Bronchial epithelial cell (primary cell): ENCODE measurements around the gene SRSF7. TPM values are rescaled to one million over a fixed set of nuclear protein-coding genes. Genes with fewer than 3 reads are reported as not detected.

Experiments
- DNase-seq: peaks from one replicate; pipeline ENCODE4 v3.0.0-alpha.2; 2010; ENCODE audit warnings: low read depth
- FAIRE-seq: peaks from 2 replicates; lab custom pipeline; 2011; peaks lifted over from hg19 to GRCh38; lab: Jason Lieb, UNC
- H3K27me3 ChIP-seq: 2 replicates; pipeline ENCODE4 v1.5.1; 2011; ENCODE audit warnings: low read length; ENCODE audit not compliant: control insufficient read depth, insufficient read depth
- H3K36me3 ChIP-seq: 2 replicates; pipeline ENCODE4 v1.5.1; 2011; ENCODE audit warnings: low read length; ENCODE audit not compliant: control insufficient read depth, insufficient read depth
- H3K4me3 ChIP-seq: 2 replicates; pipeline ENCODE4 v1.5.1; 2011; ENCODE audit warnings: mild to moderate bottlenecking, low read depth, low read length, control low read depth
- total RNA-seq: library from RNA; depleted of rRNA; stranded (reverse); fragments of >200 nt; gene quantifications from 2 replicates; pipeline ENCODE4 v1.2.1, GENCODE V29; 2014
- TF ChIP-seq, protein P1 (sequence below): IDR thresholded peaks from 2 replicates; pipeline ENCODE4 v1.5.1; 2011; ENCODE audit warnings: mild to moderate bottlenecking, moderate library complexity, low read length, control low read depth, inconsistent platforms; ENCODE audit not compliant: insufficient read depth, severe bottlenecking

The SRSF7 gene
- total RNA-seq, 1 donor from 2014 or later = 120 TPM

DNA sequence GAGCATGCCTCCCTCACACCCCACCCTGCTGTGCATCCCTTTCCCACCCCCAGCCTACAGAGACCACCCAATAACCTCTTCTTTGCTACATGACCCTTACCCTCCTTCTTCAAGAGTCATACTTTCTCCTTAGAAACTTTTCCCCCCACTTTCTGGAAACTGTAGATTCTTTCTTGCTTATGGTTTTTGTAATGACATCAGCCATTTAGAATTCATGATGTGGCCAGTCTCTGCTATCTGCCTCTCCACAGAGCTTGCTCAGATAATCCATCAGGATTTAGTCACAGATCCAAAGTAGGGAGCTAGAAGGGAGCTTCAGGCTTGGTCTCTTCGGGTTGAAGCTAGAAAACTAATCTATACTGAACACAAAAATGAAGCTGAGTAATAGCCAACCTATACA lies 48.7 kb downstream of the SRSF7 start:
- no peaks in the 10 kb centered on the region for H3K36me3 ChIP-seq
- H3K4me3 ChIP-seq = no peak overlapping the region
- H3K27me3 ChIP-seq = peaks cover 3% of the 10 kb centered on the region
- TF ChIP-seq, protein P1, sequence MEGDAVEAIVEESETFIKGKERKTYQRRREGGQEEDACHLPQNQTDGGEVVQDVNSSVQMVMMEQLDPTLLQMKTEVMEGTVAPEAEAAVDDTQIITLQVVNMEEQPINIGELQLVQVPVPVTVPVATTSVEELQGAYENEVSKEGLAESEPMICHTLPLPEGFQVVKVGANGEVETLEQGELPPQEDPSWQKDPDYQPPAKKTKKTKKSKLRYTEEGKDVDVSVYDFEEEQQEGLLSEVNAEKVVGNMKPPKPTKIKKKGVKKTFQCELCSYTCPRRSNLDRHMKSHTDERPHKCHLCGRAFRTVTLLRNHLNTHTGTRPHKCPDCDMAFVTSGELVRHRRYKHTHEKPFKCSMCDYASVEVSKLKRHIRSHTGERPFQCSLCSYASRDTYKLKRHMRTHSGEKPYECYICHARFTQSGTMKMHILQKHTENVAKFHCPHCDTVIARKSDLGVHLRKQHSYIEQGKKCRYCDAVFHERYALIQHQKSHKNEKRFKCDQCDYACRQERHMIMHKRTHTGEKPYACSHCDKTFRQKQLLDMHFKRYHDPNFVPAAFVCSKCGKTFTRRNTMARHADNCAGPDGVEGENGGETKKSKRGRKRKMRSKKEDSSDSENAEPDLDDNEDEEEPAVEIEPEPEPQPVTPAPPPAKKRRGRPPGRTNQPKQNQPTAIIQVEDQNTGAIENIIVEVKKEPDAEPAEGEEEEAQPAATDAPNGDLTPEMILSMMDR = no peak
- no peak for FAIRE-seq
- DNase-seq = peak; percentile 25

- DNase-seq (no peak), FAIRE-seq (no peak)
- Histone ChIP-seq H3K27me3 (peaks cover 2% of the 10 kb centered on the region), H3K4me3 (no peak overlapping the region), H3K36me3 (no peaks in the 10 kb centered on the region)
- TF ChIP-seq, protein P1 = no peak
Observed at GRCh38 chr2:38701542-38701941, 49.6 kb downstream of the SRSF7 start.

GRCh38 chr2:38700881-38701458 lies 50.2 kb downstream of the SRSF7 start:
- TF ChIP-seq, protein P1 = no peak
- DNase-seq (peak; percentile 46), FAIRE-seq (no peak)
- Histone ChIP-seq H3K36me3 (no peaks in the 10 kb centered on the region), H3K4me3 (no peak overlapping the region), H3K27me3 (peaks cover 2% of the 10 kb centered on the region)

GRCh38 chr2:38700113-38700785 lies 50.9 kb downstream of the SRSF7 start:
- DNase-seq (no peak), FAIRE-seq (no peak)
- H3K4me3 ChIP-seq = no peak overlapping the region
- no peaks in the 10 kb centered on the region for H3K27me3 ChIP-seq
- no peaks in the 10 kb centered on the region for H3K36me3 ChIP-seq
- TF ChIP-seq, protein P1 = no peak

DNA sequence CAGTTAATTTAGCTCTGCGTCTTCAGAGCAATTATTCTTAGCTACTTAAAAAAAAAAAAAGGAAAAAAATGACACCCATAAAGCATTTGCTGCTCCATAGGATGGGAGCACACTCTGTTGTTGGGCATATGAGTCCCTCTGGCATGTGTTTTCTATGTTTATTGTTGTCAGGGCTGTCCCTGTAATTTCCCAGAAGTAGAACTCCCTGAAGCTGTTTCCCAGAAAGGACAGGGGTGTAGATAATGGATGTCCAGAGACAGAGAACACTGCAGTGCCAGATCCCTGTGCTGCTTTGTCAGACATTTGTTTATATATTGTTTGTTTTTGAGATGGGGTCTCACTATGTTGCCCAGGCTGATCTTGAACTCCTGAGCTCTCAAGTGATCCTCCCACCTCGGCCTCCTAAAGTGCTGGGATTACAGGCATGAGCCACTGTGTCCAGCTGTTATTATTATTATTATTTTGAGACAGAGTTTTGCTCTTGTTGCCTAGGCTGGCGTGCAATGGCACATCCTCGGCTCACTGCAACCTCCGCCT lies 52.6 kb downstream of the SRSF7 start:
- no peak overlapping the region for H3K4me3 ChIP-seq
- no peaks in the 10 kb centered on the region for H3K27me3 ChIP-seq
- TF ChIP-seq, protein P1 = no peak
- no peaks in the 10 kb centered on the region for H3K36me3 ChIP-seq
- DNase-seq (no peak), FAIRE-seq (no peak)
